ENCODE data around the gene KBTBD8.

DNA sequence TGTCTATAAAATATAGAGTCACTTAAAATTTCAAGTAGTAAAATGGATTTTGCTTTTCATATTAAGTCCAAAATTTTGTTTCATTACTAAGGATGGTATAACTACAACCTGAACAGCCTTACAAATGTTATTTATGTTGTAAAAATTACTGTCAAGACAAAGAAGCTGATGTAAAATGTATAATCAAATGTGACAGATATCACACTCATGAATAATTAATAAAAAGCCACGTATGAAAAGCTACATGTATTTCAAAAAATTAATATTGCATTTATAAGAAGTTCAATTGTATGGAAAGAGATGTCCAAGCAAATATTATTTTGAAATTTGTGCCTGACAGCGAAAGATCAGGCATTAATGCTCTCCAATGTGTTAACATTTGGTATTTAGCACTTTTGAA, 48.9 kb downstream of the KBTBD8 start:
- TF ChIP-seq, protein P1, sequence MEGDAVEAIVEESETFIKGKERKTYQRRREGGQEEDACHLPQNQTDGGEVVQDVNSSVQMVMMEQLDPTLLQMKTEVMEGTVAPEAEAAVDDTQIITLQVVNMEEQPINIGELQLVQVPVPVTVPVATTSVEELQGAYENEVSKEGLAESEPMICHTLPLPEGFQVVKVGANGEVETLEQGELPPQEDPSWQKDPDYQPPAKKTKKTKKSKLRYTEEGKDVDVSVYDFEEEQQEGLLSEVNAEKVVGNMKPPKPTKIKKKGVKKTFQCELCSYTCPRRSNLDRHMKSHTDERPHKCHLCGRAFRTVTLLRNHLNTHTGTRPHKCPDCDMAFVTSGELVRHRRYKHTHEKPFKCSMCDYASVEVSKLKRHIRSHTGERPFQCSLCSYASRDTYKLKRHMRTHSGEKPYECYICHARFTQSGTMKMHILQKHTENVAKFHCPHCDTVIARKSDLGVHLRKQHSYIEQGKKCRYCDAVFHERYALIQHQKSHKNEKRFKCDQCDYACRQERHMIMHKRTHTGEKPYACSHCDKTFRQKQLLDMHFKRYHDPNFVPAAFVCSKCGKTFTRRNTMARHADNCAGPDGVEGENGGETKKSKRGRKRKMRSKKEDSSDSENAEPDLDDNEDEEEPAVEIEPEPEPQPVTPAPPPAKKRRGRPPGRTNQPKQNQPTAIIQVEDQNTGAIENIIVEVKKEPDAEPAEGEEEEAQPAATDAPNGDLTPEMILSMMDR (IDR thresholded peaks at IDR 0.05), result no peak
- no peak for TF ChIP-seq POLR2AphosphoS5 (IDR thresholded peaks at IDR 0.05)
